ENCODE measurements around the gene PCSK6.
A peak's percentile ranks its signal among the peaks of the same experiment; 100 is the strongest.
"Not testable (repeated sequence)": the region's sequence is repeated elsewhere in the genome, so short reads cannot be mapped to it uniquely, and the experiment has no call there.

PCSK6 gene

GRCh38 chr15:101338502-101339057, 150.9 kb downstream of the PCSK6 start:
- H3K9ac ChIP-seq (ENCODE audit: low read depth, low read length): no peak overlapping the region
- H3K27me3 ChIP-seq (ENCODE audit: control insufficient read depth, insufficient read depth, low read length): no peaks in the 10 kb centered on the region
- H3K4me3 ChIP-seq (ENCODE audit: low read depth, low read length): no peak overlapping the region
- H3K4me1 ChIP-seq (ENCODE audit: control insufficient read depth, insufficient read depth, low read length): no peaks in the 10 kb centered on the region
- H3K36me3 ChIP-seq (ENCODE audit: control insufficient read depth, insufficient read depth, low read length): no peaks in the 10 kb centered on the region
- peaks cover 6% of the 10 kb centered on the region for H3K9me3 ChIP-seq (ENCODE audit: control insufficient read depth, insufficient read depth, low read length)

GRCh38 chr15:101337976-101338375, 151.5 kb downstream of the PCSK6 start:
- H3K4me3 ChIP-seq (ENCODE audit: low read depth, low read length): no peak overlapping the region
- peaks cover 6% of the 10 kb centered on the region for H3K9me3 ChIP-seq (ENCODE audit: control insufficient read depth, insufficient read depth, low read length)
- no peaks in the 10 kb centered on the region for H3K4me1 ChIP-seq (ENCODE audit: control insufficient read depth, insufficient read depth, low read length)
- no peaks in the 10 kb centered on the region for H3K36me3 ChIP-seq (ENCODE audit: control insufficient read depth, insufficient read depth, low read length)
- no peaks in the 10 kb centered on the region for H3K27me3 ChIP-seq (ENCODE audit: control insufficient read depth, insufficient read depth, low read length)
- H3K9ac ChIP-seq (ENCODE audit: low read depth, low read length): no peak overlapping the region

GRCh38 chr15:101333907-101334789, 155.4 kb downstream of the PCSK6 start:
- H3K4me1 ChIP-seq (ENCODE audit: control insufficient read depth, insufficient read depth, low read length); H3K36me3 ChIP-seq (ENCODE audit: control insufficient read depth, insufficient read depth, low read length); H3K9me3 ChIP-seq (ENCODE audit: control insufficient read depth, insufficient read depth, low read length); H3K9ac ChIP-seq (ENCODE audit: low read depth, low read length); H3K27me3 ChIP-seq (ENCODE audit: control insufficient read depth, insufficient read depth, low read length): not testable (repeated sequence)
- H3K4me3 ChIP-seq (ENCODE audit: low read depth, low read length): peak overlapping the region; percentile 8

GRCh38 chr15:101332061-101332467, 157.4 kb downstream of the PCSK6 start:
- H3K4me3 ChIP-seq (ENCODE audit: low read depth, low read length): no peak overlapping the region
- peaks cover 6% of the 10 kb centered on the region for H3K9me3 ChIP-seq (ENCODE audit: control insufficient read depth, insufficient read depth, low read length)
- H3K27me3 ChIP-seq (ENCODE audit: control insufficient read depth, insufficient read depth, low read length): no peaks in the 10 kb centered on the region
- no peaks in the 10 kb centered on the region for H3K4me1 ChIP-seq (ENCODE audit: control insufficient read depth, insufficient read depth, low read length)
- no peak overlapping the region for H3K9ac ChIP-seq (ENCODE audit: low read depth, low read length)
- H3K36me3 ChIP-seq (ENCODE audit: control insufficient read depth, insufficient read depth, low read length): no peaks in the 10 kb centered on the region

GRCh38 chr15:101329867-101330380, 159.6 kb downstream of the PCSK6 start:
- no peak overlapping the region for H3K9ac ChIP-seq (ENCODE audit: low read depth, low read length)
- peaks cover 6% of the 10 kb centered on the region for H3K9me3 ChIP-seq (ENCODE audit: control insufficient read depth, insufficient read depth, low read length)
- H3K4me1 ChIP-seq (ENCODE audit: control insufficient read depth, insufficient read depth, low read length): no peaks in the 10 kb centered on the region
- no peaks in the 10 kb centered on the region for H3K27me3 ChIP-seq (ENCODE audit: control insufficient read depth, insufficient read depth, low read length)
- H3K4me3 ChIP-seq (ENCODE audit: low read depth, low read length): no peak overlapping the region
- no peaks in the 10 kb centered on the region for H3K36me3 ChIP-seq (ENCODE audit: control insufficient read depth, insufficient read depth, low read length)

- Histone ChIP-seq H3K4me3 (ENCODE audit: low read depth, low read length) (no peak overlapping the region), H3K27me3 (ENCODE audit: control insufficient read depth, insufficient read depth, low read length) (no peaks in the 10 kb centered on the region), H3K9me3 (ENCODE audit: control insufficient read depth, insufficient read depth, low read length) (peaks cover 2% of the 10 kb centered on the region), H3K4me1 (ENCODE audit: control insufficient read depth, insufficient read depth, low read length) (no peaks in the 10 kb centered on the region), H3K36me3 (ENCODE audit: control insufficient read depth, insufficient read depth, low read length) (no peaks in the 10 kb centered on the region), H3K9ac (ENCODE audit: low read depth, low read length) (no peak overlapping the region)
Measured at GRCh38 chr15:101329309-101329863, 160.1 kb downstream of the PCSK6 start.

GRCh38 chr15:101328001-101328400, 161.5 kb downstream of the PCSK6 start:
- H3K9ac ChIP-seq (ENCODE audit: low read depth, low read length): no peak overlapping the region
- no peaks in the 10 kb centered on the region for H3K9me3 ChIP-seq (ENCODE audit: control insufficient read depth, insufficient read depth, low read length)
- H3K27me3 ChIP-seq (ENCODE audit: control insufficient read depth, insufficient read depth, low read length): no peaks in the 10 kb centered on the region
- H3K36me3 ChIP-seq (ENCODE audit: control insufficient read depth, insufficient read depth, low read length): no peaks in the 10 kb centered on the region
- no peak overlapping the region for H3K4me3 ChIP-seq (ENCODE audit: low read depth, low read length)
- H3K4me1 ChIP-seq (ENCODE audit: control insufficient read depth, insufficient read depth, low read length): no peaks in the 10 kb centered on the region

- Histone ChIP-seq H3K9ac (ENCODE audit: low read depth, low read length) (no peak overlapping the region), H3K27me3 (ENCODE audit: control insufficient read depth, insufficient read depth, low read length) (no peaks in the 10 kb centered on the region)
Measured at GRCh38 chr15:101327147-101327740, 162.3 kb downstream of the PCSK6 start.

GRCh38 chr15:101326462-101327146, 162.9 kb downstream of the PCSK6 start:
- H3K4me3 ChIP-seq (ENCODE audit: low read depth, low read length): no peak overlapping the region
- no peaks in the 10 kb centered on the region for H3K9me3 ChIP-seq (ENCODE audit: control insufficient read depth, insufficient read depth, low read length)
- no peak overlapping the region for H3K9ac ChIP-seq (ENCODE audit: low read depth, low read length)
- H3K36me3 ChIP-seq (ENCODE audit: control insufficient read depth, insufficient read depth, low read length): no peaks in the 10 kb centered on the region
- H3K4me1 ChIP-seq (ENCODE audit: control insufficient read depth, insufficient read depth, low read length): no peaks in the 10 kb centered on the region
- H3K27me3 ChIP-seq (ENCODE audit: control insufficient read depth, insufficient read depth, low read length): no peaks in the 10 kb centered on the region

More at GRCh38 chr15:101327147-101327740, 162.3 kb downstream of the PCSK6 start:
- Histone ChIP-seq H3K4me3 (ENCODE audit: low read depth, low read length) (no peak overlapping the region), H3K4me1 (ENCODE audit: control insufficient read depth, insufficient read depth, low read length) (no peaks in the 10 kb centered on the region), H3K36me3 (ENCODE audit: control insufficient read depth, insufficient read depth, low read length) (no peaks in the 10 kb centered on the region), H3K9me3 (ENCODE audit: control insufficient read depth, insufficient read depth, low read length) (no peaks in the 10 kb centered on the region)

- Histone ChIP-seq H3K36me3 (ENCODE audit: control insufficient read depth, insufficient read depth, low read length) (no peaks in the 10 kb centered on the region), H3K27me3 (ENCODE audit: control insufficient read depth, insufficient read depth, low read length) (no peaks in the 10 kb centered on the region), H3K4me3 (ENCODE audit: low read depth, low read length) (no peak overlapping the region), H3K9me3 (ENCODE audit: control insufficient read depth, insufficient read depth, low read length) (no peaks in the 10 kb centered on the region), H3K9ac (ENCODE audit: low read depth, low read length) (no peak overlapping the region), H3K4me1 (ENCODE audit: control insufficient read depth, insufficient read depth, low read length) (no peaks in the 10 kb centered on the region)
Measured at GRCh38 chr15:101326026-101326315, 163.5 kb downstream of the PCSK6 start.

- no peaks in the 10 kb centered on the region for H3K9me3 ChIP-seq (ENCODE audit: control insufficient read depth, insufficient read depth, low read length)
- H3K9ac ChIP-seq (ENCODE audit: low read depth, low read length): no peak overlapping the region
- no peaks in the 10 kb centered on the region for H3K4me1 ChIP-seq (ENCODE audit: control insufficient read depth, insufficient read depth, low read length)
- no peaks in the 10 kb centered on the region for H3K36me3 ChIP-seq (ENCODE audit: control insufficient read depth, insufficient read depth, low read length)
- H3K27me3 ChIP-seq (ENCODE audit: control insufficient read depth, insufficient read depth, low read length): no peaks in the 10 kb centered on the region
- no peak overlapping the region for H3K4me3 ChIP-seq (ENCODE audit: low read depth, low read length)
Measured at GRCh38 chr15:101325263-101326025, 164.1 kb downstream of the PCSK6 start.

All from iPS-15b (cell line).